ENCODE results near the gene SLC6A17.

GRCh38 chr1:110208916-110209645 is 58.8 kb downstream of the SLC6A17 start:
- TF ChIP-seq CTCF (IDR thresholded peaks at IDR 0.05; ENCODE audit: low read length): no peak
- TF ChIP-seq EZH2 (IDR thresholded peaks at IDR 0.05; ENCODE audit: borderline replicate concordance, low read length): no peak
